Neural cell (in vitro differentiated cells): ENCODE measurements around the gene ICE2. TPM values are rescaled to one million over a fixed set of nuclear protein-coding genes. Genes with fewer than 3 reads are reported as not detected.

Experiments used
- H2AFZ ChIP-seq: fragments of 200-600, 300-800 bp; sonication (generic), shearing (Covaris generic); 2 replicates; pipeline ENCODE4 v1.6.0; 2014; ENCODE audit warnings: low read depth, mild to moderate bottlenecking, antibody characterized with exemption, low read length, moderate library complexity
- H3F3A ChIP-seq: fragments of 200-600 bp; shearing (Covaris generic); 2 replicates; pipeline ENCODE4 v1.6.1; 2016; ENCODE audit warnings: mild to moderate bottlenecking, moderate library complexity, mixed read lengths, antibody characterized with exemption, low read length; ENCODE audit not compliant: insufficient read depth, poor library complexity, severe bottlenecking
- H3K27ac ChIP-seq: fragments of 200-600, 300-800 bp; sonication (generic), shearing (Covaris generic); 2 replicates; pipeline ENCODE4 v1.5.1; 2014; ENCODE audit warnings: mild to moderate bottlenecking, low read length, moderate library complexity
- H3K27me3 ChIP-seq: fragments of 300-800, 200-600 bp; sonication (generic), shearing (Covaris generic); 2 replicates; pipeline ENCODE4 v1.6.0; 2014; ENCODE audit warnings: mild to moderate bottlenecking, low read depth, low read length, moderate library complexity; ENCODE audit not compliant: insufficient read depth
- H3K36me3 ChIP-seq: fragments of 300-800, 200-600 bp; sonication (generic), shearing (Covaris generic); 2 replicates; pipeline ENCODE4 v1.5.1; 2014; ENCODE audit warnings: mild to moderate bottlenecking, antibody characterized with exemption, low read length, moderate library complexity; ENCODE audit not compliant: insufficient read depth
- H3K4me2 ChIP-seq: fragments of 300-800, 200-600 bp; sonication (generic), shearing (Covaris generic); 2 replicates; pipeline ENCODE4 v1.6.0; 2014; ENCODE audit warnings: mild to moderate bottlenecking, low read length
- H3K4me3 ChIP-seq: fragments of 300-800, 200-600 bp; sonication (generic), shearing (Covaris generic); 2 replicates; pipeline ENCODE4 v1.5.1; 2014; ENCODE audit warnings: mild to moderate bottlenecking, low read length, moderate library complexity
- H3K79me2 ChIP-seq: fragments of 200-600 bp; shearing (Covaris generic); replicated peaks from 2 replicates; pipeline ENCODE4 v1.6.0; 2014; ENCODE audit warnings: mild to moderate bottlenecking, low read length, moderate library complexity; ENCODE audit not compliant: insufficient read depth
- H3K9ac ChIP-seq: fragments of 300-800, 200-600 bp; sonication (generic), shearing (Covaris generic); 2 replicates; pipeline ENCODE4 v1.6.1; 2016; ENCODE audit warnings: mild to moderate bottlenecking, low read length, mixed read lengths
- H3K9me2 ChIP-seq: fragments of 200-600 bp; shearing (Covaris generic); 2 replicates; pipeline ENCODE4 v1.6.1; 2016; ENCODE audit warnings: mild to moderate bottlenecking, low read length, mixed read lengths; ENCODE audit not compliant: insufficient read depth
- H3K9me3 ChIP-seq: fragments of 200-600, 300-800 bp; sonication (generic), shearing (Covaris generic); 2 replicates; pipeline ENCODE4 v1.6.1; 2016; ENCODE audit warnings: mild to moderate bottlenecking, mixed run types, low read length, moderate library complexity, mixed read lengths
- H4K20me1 ChIP-seq: fragments of 200-600 bp; shearing (Covaris generic); 2 replicates; pipeline ENCODE4 v1.6.1; 2016; ENCODE audit warnings: mild to moderate bottlenecking, mixed run types; ENCODE audit not compliant: insufficient read depth
- EP300 ChIP-seq: fragments of 450-650 bp; conservative IDR thresholded peaks from 2 replicates; pipeline ENCODE4 v1.6.1; 2014; ENCODE audit warnings: antibody characterized with exemption, mild to moderate bottlenecking, moderate library complexity; ENCODE audit not compliant: poor library complexity, severe bottlenecking
- EZH2 ChIP-seq: fragments of 200-600, 300-800 bp; shearing (Covaris generic), sonication (generic); IDR thresholded peaks from 2 replicates; pipeline ENCODE4 v1.6.1; 2014; ENCODE audit warnings: antibody characterized with exemption, low read length, borderline replicate concordance, mild to moderate bottlenecking; ENCODE audit not compliant: insufficient read depth, poor library complexity, severe bottlenecking
- MXI1 ChIP-seq: fragments of 450-650 bp; conservative IDR thresholded peaks from 2 replicates; pipeline ENCODE4 v1.6.1; 2014; ENCODE audit warnings: antibody characterized with exemption, mild to moderate bottlenecking; ENCODE audit not compliant: poor library complexity, severe bottlenecking
- POLR2AphosphoS5 ChIP-seq: IDR thresholded peaks from 2 replicates; pipeline ENCODE4 v1.6.1; 2012
- RAD21 ChIP-seq: fragments of 450-650 bp; conservative IDR thresholded peaks from 2 replicates; pipeline ENCODE4 v1.6.1; 2014; ENCODE audit warnings: antibody characterized with exemption, mild to moderate bottlenecking, moderate library complexity
- SMC3 ChIP-seq: fragments of 450-650 bp; conservative IDR thresholded peaks from 2 replicates; pipeline ENCODE4 v1.6.1; 2014; ENCODE audit warnings: antibody characterized with exemption, mild to moderate bottlenecking, moderate library complexity; ENCODE audit not compliant: poor library complexity
- TAF1 ChIP-seq: IDR thresholded peaks from 2 replicates; pipeline ENCODE4 v1.6.1; 2012; ENCODE audit warnings: low read depth
- polyA plus RNA-seq: library from polyadenylated mRNA; depleted of rRNA; stranded (reverse); fragments of >200 nt; gene quantifications from 2 replicates; pipeline ENCODE4 v1.2.3, GENCODE V29; 2014
- TF ChIP-seq, protein P1 (sequence below): fragments of 450-650 bp; IDR thresholded peaks from 2 replicates; pipeline ENCODE4 v1.5.1; 2014; ENCODE audit warnings: antibody characterized with exemption, mild to moderate bottlenecking, moderate library complexity; ENCODE audit not compliant: poor library complexity, severe bottlenecking
- TF ChIP-seq, protein P2 (sequence below): IDR thresholded peaks from 2 replicates; pipeline ENCODE4 v1.6.1; 2012; ENCODE audit warnings: borderline replicate concordance

The ICE2 gene
- polyA plus RNA-seq, 1 donor from 2014 or later = 34.0 TPM

GRCh38 chr15:60421544-60421943, 57.4 kb downstream of the ICE2 start:
- no peak overlapping the region for H3K9ac ChIP-seq
- H3K9me2 ChIP-seq = no peaks in the 10 kb centered on the region

GRCh38 chr15:60420203-60420716, 58.7 kb downstream of the ICE2 start:
- Histone ChIP-seq H3K9me2 (no peaks in the 10 kb centered on the region), H3K36me3 (no peaks in the 10 kb centered on the region), H3K9ac (no peak overlapping the region), H3K79me2 (no peaks in the 10 kb centered on the region), H3K4me3 (no peak overlapping the region), H4K20me1 (no peaks in the 10 kb centered on the region), H3F3A (no peaks in the 10 kb centered on the region), H3K27ac (no peak overlapping the region), H3K9me3 (no peaks in the 10 kb centered on the region), H2AFZ (no peak overlapping the region), H3K4me2 (no peak overlapping the region), H3K27me3 (no peaks in the 10 kb centered on the region)
- no peak for TF ChIP-seq EP300
- no peak for TF ChIP-seq SMC3
- no peak for TF ChIP-seq MXI1
- no peak for TF ChIP-seq RAD21
- TF ChIP-seq, protein P1, sequence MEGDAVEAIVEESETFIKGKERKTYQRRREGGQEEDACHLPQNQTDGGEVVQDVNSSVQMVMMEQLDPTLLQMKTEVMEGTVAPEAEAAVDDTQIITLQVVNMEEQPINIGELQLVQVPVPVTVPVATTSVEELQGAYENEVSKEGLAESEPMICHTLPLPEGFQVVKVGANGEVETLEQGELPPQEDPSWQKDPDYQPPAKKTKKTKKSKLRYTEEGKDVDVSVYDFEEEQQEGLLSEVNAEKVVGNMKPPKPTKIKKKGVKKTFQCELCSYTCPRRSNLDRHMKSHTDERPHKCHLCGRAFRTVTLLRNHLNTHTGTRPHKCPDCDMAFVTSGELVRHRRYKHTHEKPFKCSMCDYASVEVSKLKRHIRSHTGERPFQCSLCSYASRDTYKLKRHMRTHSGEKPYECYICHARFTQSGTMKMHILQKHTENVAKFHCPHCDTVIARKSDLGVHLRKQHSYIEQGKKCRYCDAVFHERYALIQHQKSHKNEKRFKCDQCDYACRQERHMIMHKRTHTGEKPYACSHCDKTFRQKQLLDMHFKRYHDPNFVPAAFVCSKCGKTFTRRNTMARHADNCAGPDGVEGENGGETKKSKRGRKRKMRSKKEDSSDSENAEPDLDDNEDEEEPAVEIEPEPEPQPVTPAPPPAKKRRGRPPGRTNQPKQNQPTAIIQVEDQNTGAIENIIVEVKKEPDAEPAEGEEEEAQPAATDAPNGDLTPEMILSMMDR = no peak
- TF ChIP-seq TAF1 = no peak
- TF ChIP-seq POLR2AphosphoS5 = no peak
- no peak for TF ChIP-seq EZH2
- TF ChIP-seq, protein P2, sequence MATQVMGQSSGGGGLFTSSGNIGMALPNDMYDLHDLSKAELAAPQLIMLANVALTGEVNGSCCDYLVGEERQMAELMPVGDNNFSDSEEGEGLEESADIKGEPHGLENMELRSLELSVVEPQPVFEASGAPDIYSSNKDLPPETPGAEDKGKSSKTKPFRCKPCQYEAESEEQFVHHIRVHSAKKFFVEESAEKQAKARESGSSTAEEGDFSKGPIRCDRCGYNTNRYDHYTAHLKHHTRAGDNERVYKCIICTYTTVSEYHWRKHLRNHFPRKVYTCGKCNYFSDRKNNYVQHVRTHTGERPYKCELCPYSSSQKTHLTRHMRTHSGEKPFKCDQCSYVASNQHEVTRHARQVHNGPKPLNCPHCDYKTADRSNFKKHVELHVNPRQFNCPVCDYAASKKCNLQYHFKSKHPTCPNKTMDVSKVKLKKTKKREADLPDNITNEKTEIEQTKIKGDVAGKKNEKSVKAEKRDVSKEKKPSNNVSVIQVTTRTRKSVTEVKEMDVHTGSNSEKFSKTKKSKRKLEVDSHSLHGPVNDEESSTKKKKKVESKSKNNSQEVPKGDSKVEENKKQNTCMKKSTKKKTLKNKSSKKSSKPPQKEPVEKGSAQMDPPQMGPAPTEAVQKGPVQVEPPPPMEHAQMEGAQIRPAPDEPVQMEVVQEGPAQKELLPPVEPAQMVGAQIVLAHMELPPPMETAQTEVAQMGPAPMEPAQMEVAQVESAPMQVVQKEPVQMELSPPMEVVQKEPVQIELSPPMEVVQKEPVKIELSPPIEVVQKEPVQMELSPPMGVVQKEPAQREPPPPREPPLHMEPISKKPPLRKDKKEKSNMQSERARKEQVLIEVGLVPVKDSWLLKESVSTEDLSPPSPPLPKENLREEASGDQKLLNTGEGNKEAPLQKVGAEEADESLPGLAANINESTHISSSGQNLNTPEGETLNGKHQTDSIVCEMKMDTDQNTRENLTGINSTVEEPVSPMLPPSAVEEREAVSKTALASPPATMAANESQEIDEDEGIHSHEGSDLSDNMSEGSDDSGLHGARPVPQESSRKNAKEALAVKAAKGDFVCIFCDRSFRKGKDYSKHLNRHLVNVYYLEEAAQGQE = no peak

More at GRCh38 chr15:60421544-60421943, 57.4 kb downstream of the ICE2 start:
- no peaks in the 10 kb centered on the region for H3K27me3 ChIP-seq
- H4K20me1 ChIP-seq = no peaks in the 10 kb centered on the region
- TF ChIP-seq, protein P1 = no peak
- TF ChIP-seq, protein P2 = no peak
- TF ChIP-seq TAF1 = no peak
- TF ChIP-seq SMC3 = no peak
- TF ChIP-seq POLR2AphosphoS5 = no peak
- TF ChIP-seq EP300 = no peak
- no peak for TF ChIP-seq RAD21
- TF ChIP-seq EZH2 = no peak
- TF ChIP-seq MXI1 = no peak
- no peak overlapping the region for H3K4me2 ChIP-seq
- H3K36me3 ChIP-seq = no peaks in the 10 kb centered on the region
- no peak overlapping the region for H3K4me3 ChIP-seq
- H2AFZ ChIP-seq = no peak overlapping the region
- no peaks in the 10 kb centered on the region for H3F3A ChIP-seq
- H3K9me3 ChIP-seq = no peaks in the 10 kb centered on the region
- H3K79me2 ChIP-seq = no peaks in the 10 kb centered on the region
- no peak overlapping the region for H3K27ac ChIP-seq
